ENCODE data around the gene CLHC1. TPM values are rescaled to one million over a fixed set of nuclear protein-coding genes. Genes with fewer than 3 reads are reported as not detected.
"Not testable (repeated sequence)": the region's sequence is repeated elsewhere in the genome, so short reads cannot be mapped to it uniquely, and the experiment has no call there.

CLHC1 gene
- total RNA-seq, 2 donors from 2014 or later: 4.6 to 9.5 TPM

DNA sequence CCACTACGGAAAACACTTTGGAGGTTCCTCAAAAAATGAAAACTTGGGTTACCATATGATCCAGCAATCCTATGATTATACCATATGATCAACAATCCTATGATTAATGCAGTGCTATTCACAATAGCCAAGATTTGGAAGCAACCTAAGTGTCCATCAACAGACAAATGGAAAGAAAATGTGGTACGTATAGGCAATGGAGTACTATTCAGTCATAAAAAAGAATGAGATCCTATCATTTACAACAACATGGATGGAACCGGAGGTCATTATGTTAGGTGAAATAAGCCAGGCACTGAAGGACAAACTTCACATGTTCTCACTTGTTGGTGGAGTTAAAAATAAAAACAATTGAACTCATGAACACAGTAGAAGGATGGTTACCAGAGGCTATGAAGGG is 27.6 kb downstream of the CLHC1 start:
- no peak for DNase-seq (ENCODE audit: low spot score)
- TF ChIP-seq, protein P1, sequence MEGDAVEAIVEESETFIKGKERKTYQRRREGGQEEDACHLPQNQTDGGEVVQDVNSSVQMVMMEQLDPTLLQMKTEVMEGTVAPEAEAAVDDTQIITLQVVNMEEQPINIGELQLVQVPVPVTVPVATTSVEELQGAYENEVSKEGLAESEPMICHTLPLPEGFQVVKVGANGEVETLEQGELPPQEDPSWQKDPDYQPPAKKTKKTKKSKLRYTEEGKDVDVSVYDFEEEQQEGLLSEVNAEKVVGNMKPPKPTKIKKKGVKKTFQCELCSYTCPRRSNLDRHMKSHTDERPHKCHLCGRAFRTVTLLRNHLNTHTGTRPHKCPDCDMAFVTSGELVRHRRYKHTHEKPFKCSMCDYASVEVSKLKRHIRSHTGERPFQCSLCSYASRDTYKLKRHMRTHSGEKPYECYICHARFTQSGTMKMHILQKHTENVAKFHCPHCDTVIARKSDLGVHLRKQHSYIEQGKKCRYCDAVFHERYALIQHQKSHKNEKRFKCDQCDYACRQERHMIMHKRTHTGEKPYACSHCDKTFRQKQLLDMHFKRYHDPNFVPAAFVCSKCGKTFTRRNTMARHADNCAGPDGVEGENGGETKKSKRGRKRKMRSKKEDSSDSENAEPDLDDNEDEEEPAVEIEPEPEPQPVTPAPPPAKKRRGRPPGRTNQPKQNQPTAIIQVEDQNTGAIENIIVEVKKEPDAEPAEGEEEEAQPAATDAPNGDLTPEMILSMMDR (IDR thresholded peaks at IDR 0.05): no peak
- Histone ChIP-seq H3K4me1 (no peaks in the 10 kb centered on the region), H3K27me3 (no peaks in the 10 kb centered on the region), H3K4me3 (no peak overlapping the region), H3K27ac (no peak overlapping the region), H3K9me3 (peaks cover 0 to 8% of the 10 kb centered on the region in 2 donors), H3K36me3 (no peaks in the 10 kb centered on the region)

DNA sequence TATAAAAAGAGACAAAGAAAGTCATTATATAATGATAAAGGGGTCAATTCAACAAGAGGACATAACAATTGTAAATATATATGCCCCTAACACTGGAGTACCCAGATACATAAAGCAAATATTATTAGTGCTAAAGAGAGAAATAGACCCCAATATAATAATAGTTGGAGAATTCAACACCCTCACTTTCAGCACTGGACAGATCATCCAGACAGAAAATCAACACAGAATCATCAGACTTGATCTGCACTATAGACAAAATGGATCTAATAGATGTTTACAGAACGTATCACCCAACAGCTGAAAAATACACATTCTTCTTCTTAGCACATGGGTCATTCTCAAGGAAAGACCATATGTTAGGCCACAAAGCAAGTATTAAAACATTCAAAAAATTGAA is 31.7 kb downstream of the CLHC1 start:
- peaks cover 7% of the 10 kb centered on the region for H3K36me3 ChIP-seq
- no peak for DNase-seq (ENCODE audit: low spot score)
- TF ChIP-seq, protein P1 (IDR thresholded peaks at IDR 0.05): no peak

DNA sequence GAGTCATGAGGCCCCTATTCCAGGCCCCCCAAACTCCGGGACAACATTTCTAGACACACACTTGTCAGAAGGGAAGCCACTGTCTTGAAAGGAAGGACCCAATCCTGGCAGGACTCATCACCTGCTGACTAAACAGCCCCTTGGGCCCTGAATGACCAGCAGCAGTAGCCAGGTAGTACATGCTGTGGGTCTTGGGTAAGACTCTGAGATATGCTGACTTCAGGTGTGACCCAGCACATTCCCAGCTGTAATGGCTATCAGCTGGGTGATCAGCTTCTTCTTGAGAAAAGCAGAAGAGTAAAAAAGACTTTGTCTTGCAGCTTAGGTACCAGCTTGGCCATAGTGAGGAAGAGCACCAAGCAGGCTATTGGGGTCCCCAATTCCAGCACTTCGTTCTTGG is 35.6 kb downstream of the CLHC1 start:
- Histone ChIP-seq H3K4me3 (no peak overlapping the region), H3K4me1 (no peaks in the 10 kb centered on the region), H3K9me3 (peaks cover 0 to 8% of the 10 kb centered on the region in 2 donors), H3K27ac (no peak overlapping the region), H3K36me3 (peaks cover 7% of the 10 kb centered on the region), H3K27me3 (no peaks in the 10 kb centered on the region)
- no peak for DNase-seq (ENCODE audit: low spot score)
- TF ChIP-seq, protein P1 (IDR thresholded peaks at IDR 0.05): no peak

More for the DNA sequence above, 31.7 kb downstream of the CLHC1 start:
- no peaks in the 10 kb centered on the region for H3K27me3 ChIP-seq
- H3K27ac ChIP-seq: no peak overlapping the region
- no peaks in the 10 kb centered on the region for H3K4me1 ChIP-seq
- peaks cover 0 to 8% of the 10 kb centered on the region in 2 donors for H3K9me3 ChIP-seq
- no peak overlapping the region for H3K4me3 ChIP-seq

GRCh38 chr2:55191888-55192287 is 40.2 kb downstream of the CLHC1 start:
- not testable (repeated sequence) for H3K36me3 ChIP-seq; H3K27ac ChIP-seq; H3K4me1 ChIP-seq; H3K9me3 ChIP-seq; H3K27me3 ChIP-seq; H3K4me3 ChIP-seq; DNase-seq (ENCODE audit: low spot score)

DNA sequence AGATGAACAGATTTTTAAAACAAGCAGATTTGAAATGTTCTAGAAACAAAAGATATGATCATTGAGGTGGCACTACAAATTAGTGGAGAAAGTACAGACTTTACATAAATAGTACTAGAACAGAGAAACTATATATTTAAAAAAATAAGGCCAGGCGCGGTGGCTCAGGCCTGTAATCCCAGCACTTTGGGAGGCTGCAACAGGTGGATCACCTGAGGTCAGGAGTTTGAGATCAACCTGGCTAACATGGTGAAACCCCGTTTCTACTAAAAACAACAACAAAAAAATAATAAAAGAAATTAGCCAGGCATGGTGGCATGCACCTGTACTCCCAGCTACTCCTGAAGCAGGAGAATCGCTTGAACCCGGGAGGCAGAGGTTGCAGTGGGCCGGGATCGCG is 45.3 kb downstream of the CLHC1 start:
- H3K4me3 ChIP-seq; H3K27me3 ChIP-seq; DNase-seq (ENCODE audit: low spot score); H3K27ac ChIP-seq; H3K36me3 ChIP-seq; H3K9me3 ChIP-seq; H3K4me1 ChIP-seq: not testable (repeated sequence)

DNA sequence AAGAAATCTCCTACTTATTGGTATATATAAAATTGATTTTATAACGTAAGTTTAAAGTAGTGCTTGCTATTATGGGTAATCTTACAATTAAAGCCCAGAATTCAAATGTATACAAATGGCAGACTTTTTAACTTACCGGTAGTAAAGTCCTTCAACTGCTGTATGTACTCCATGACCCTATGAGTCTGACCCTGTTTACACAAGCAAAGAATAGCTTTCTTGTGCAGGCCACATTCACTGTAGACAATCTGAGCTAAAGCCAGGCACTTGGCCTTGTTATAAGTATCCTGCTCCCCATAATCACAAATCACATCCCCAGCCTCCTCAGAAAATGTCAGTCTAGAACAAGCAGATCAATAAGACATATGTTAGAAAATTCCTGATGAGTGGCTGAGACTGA is 51.7 kb downstream of the CLHC1 start:
- peaks cover 0 to 6% of the 10 kb centered on the region in 2 donors for H3K4me1 ChIP-seq
- DNase-seq (ENCODE audit: low spot score): no peak
- H3K27me3 ChIP-seq: no peaks in the 10 kb centered on the region
- H3K27ac ChIP-seq: no peak overlapping the region
- no peak overlapping the region for H3K4me3 ChIP-seq
- TF ChIP-seq, protein P1 (IDR thresholded peaks at IDR 0.05): no peak
- no peaks in the 10 kb centered on the region for H3K9me3 ChIP-seq
- no peaks in the 10 kb centered on the region for H3K36me3 ChIP-seq

DNA sequence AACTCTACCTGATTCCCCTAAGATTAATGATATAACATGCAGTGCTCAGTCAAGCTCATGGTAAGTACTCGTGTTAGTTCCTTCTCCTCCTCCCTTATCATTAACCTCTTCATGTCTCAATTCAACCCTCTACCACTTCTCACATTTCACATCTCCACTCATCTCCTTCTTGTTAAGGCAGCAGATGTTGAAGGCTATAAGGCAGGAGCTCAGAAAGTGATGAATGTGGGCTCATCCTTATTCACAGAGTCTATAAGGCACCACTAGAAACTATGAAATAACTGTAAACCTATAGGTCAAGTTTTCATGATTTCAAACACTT is 56.0 kb downstream of the CLHC1 start:
- no peaks in the 10 kb centered on the region for H3K27me3 ChIP-seq
- no peak overlapping the region for H3K4me3 ChIP-seq
- H3K27ac ChIP-seq: no peak overlapping the region
- peaks cover 0 to 6% of the 10 kb centered on the region in 2 donors for H3K4me1 ChIP-seq
- TF ChIP-seq, protein P1 (IDR thresholded peaks at IDR 0.05): no peak
- H3K36me3 ChIP-seq: no peaks in the 10 kb centered on the region
- no peaks in the 10 kb centered on the region for H3K9me3 ChIP-seq
- DNase-seq (ENCODE audit: low spot score): no peak

Data from right atrium auricular region (tissue), 2 donors.